Measurements from ENCODE around the gene TDRD10. TPM values are rescaled to one million over a fixed set of nuclear protein-coding genes. Genes with fewer than 3 reads are reported as not detected.

TDRD10 gene
- total and polyA plus RNA-seq, 4 donors: 0.23 to 1.5 (median 0.78) TPM

DNA sequence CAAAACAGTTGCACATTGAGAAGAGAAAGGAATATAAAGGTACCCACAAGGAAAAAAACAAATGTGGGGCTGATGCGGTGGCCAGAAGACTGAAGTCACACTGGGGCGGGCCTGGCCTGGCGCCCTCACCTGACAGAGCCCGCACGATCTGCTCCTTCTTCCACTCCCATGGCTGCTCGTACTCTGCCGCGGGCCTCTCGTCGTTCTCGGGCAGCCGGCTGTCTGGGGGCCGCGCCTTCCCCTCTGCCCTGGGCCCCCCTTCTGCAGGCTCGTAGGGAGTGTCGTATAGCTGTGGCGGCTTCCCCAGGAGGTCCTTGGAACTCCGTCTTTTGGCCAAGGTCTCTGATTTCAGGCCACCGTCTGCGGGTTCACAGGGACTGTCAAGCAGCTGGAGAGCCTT is 13.1 kb upstream of the TDRD10 start (continued):
- TF ChIP-seq, protein P1, sequence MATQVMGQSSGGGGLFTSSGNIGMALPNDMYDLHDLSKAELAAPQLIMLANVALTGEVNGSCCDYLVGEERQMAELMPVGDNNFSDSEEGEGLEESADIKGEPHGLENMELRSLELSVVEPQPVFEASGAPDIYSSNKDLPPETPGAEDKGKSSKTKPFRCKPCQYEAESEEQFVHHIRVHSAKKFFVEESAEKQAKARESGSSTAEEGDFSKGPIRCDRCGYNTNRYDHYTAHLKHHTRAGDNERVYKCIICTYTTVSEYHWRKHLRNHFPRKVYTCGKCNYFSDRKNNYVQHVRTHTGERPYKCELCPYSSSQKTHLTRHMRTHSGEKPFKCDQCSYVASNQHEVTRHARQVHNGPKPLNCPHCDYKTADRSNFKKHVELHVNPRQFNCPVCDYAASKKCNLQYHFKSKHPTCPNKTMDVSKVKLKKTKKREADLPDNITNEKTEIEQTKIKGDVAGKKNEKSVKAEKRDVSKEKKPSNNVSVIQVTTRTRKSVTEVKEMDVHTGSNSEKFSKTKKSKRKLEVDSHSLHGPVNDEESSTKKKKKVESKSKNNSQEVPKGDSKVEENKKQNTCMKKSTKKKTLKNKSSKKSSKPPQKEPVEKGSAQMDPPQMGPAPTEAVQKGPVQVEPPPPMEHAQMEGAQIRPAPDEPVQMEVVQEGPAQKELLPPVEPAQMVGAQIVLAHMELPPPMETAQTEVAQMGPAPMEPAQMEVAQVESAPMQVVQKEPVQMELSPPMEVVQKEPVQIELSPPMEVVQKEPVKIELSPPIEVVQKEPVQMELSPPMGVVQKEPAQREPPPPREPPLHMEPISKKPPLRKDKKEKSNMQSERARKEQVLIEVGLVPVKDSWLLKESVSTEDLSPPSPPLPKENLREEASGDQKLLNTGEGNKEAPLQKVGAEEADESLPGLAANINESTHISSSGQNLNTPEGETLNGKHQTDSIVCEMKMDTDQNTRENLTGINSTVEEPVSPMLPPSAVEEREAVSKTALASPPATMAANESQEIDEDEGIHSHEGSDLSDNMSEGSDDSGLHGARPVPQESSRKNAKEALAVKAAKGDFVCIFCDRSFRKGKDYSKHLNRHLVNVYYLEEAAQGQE (IDR thresholded peaks at IDR 0.05): no peak
- no peak for TF ChIP-seq JUND (IDR thresholded peaks at IDR 0.05)

DNA sequence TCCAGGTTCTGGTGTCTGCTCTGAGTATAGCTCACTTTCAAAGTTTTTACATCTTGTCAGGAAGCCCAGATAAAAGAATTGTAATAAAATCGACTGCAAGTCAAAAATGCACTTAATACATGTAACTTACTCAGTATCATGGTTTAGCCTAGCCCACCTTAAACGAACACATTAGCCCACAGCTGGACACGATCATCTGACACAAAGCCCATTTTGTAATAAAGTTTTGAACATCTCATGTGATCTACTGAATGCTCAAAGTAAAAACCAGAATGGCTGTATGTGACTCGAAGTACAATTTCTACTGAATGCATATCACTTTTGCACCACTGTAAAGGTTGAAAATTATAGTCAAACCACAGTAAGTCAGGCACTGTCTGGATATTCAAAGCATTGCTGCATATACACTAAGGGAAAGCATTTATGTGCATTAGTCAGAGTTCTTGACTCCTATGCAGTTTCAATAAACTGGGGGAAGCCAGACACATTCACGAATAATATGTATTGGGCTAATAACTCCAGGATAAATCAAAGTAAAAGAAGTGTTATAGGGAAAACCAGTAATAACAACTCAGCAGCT is 12.2 kb upstream of the TDRD10 start:
- Histone ChIP-seq H3K27ac (ENCODE audit: low read depth in 1 of 2, low read length in 2 of 2) (no peak overlapping the region), H3K9me3 (ENCODE audit: control insufficient read depth in 4 of 4, low read length in 3 of 4) (no peaks in the 10 kb centered on the region), H3K27me3 (ENCODE audit: control insufficient read depth in 4 of 4, insufficient read depth in 4 of 4, low read length in 3 of 4) (no peaks in the 10 kb centered on the region), H3K4me3 (ENCODE audit: low read depth in 1 of 3, low read length in 3 of 3) (no peak overlapping the region), H3K36me3 (ENCODE audit: control insufficient read depth in 4 of 4, insufficient read depth in 3 of 4, low read depth in 1 of 4, low read length in 3 of 4) (no peaks in the 10 kb centered on the region), H3K9ac (ENCODE audit: low read depth in 1 of 2, low read length in 2 of 2) (no peak overlapping the region), H3K4me1 (ENCODE audit: control insufficient read depth in 4 of 4, insufficient read depth in 4 of 4, low read length in 3 of 4) (peaks cover 8 to 19% (median 11%) of the 10 kb centered on the region in 4 donors)
- TF ChIP-seq HNF4A (conservative IDR thresholded peaks at IDR 0.05) (no peak), HNF4G (IDR thresholded peaks at IDR 0.05) (no peak), RXRA (IDR thresholded peaks at IDR 0.05) (no peak), TAF1 (conservative IDR thresholded peaks at IDR 0.05) (no peak), JUND (IDR thresholded peaks at IDR 0.05) (no peak), YY1 (IDR thresholded peaks at IDR 0.05) (no peak), FOXA2 (IDR thresholded peaks at IDR 0.05) (no peak), NR2F2 (IDR thresholded peaks at IDR 0.05) (no peak), SP1 (IDR thresholded peaks at IDR 0.05) (no peak), GABPA (IDR thresholded peaks at IDR 0.05 in 1 of 2, conservative IDR thresholded peaks at IDR 0.05 in 1 of 2) (no peak), RAD21 (IDR thresholded peaks at IDR 0.05) (no peak), EGR1 (IDR thresholded peaks at IDR 0.05; ENCODE audit: low read depth in 2 of 2) (no peak)
- TF ChIP-seq, protein P2, sequence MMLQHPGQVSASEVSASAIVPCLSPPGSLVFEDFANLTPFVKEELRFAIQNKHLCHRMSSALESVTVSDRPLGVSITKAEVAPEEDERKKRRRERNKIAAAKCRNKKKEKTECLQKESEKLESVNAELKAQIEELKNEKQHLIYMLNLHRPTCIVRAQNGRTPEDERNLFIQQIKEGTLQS (IDR thresholded peaks at IDR 0.05): no peak
- TF ChIP-seq, protein P1 (IDR thresholded peaks at IDR 0.05): no peak
- TF ChIP-seq, protein P3, sequence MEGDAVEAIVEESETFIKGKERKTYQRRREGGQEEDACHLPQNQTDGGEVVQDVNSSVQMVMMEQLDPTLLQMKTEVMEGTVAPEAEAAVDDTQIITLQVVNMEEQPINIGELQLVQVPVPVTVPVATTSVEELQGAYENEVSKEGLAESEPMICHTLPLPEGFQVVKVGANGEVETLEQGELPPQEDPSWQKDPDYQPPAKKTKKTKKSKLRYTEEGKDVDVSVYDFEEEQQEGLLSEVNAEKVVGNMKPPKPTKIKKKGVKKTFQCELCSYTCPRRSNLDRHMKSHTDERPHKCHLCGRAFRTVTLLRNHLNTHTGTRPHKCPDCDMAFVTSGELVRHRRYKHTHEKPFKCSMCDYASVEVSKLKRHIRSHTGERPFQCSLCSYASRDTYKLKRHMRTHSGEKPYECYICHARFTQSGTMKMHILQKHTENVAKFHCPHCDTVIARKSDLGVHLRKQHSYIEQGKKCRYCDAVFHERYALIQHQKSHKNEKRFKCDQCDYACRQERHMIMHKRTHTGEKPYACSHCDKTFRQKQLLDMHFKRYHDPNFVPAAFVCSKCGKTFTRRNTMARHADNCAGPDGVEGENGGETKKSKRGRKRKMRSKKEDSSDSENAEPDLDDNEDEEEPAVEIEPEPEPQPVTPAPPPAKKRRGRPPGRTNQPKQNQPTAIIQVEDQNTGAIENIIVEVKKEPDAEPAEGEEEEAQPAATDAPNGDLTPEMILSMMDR (IDR thresholded peaks at IDR 0.05; ENCODE audit: low read depth, low read length, missing input control): no peak
- TF ChIP-seq, protein P4, sequence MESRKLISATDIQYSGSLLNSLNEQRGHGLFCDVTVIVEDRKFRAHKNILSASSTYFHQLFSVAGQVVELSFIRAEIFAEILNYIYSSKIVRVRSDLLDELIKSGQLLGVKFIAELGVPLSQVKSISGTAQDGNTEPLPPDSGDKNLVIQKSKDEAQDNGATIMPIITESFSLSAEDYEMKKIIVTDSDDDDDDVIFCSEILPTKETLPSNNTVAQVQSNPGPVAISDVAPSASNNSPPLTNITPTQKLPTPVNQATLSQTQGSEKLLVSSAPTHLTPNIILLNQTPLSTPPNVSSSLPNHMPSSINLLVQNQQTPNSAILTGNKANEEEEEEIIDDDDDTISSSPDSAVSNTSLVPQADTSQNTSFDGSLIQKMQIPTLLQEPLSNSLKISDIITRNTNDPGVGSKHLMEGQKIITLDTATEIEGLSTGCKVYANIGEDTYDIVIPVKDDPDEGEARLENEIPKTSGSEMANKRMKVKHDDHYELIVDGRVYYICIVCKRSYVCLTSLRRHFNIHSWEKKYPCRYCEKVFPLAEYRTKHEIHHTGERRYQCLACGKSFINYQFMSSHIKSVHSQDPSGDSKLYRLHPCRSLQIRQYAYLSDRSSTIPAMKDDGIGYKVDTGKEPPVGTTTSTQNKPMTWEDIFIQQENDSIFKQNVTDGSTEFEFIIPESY (IDR thresholded peaks at IDR 0.05): no peak
- DNase-seq (ENCODE audit: low spot score): no peak
- WGBS: 78% methylated on average over 5 of the region's 5 CpGs

Data from liver (tissue), 9 donors.